Loucy (cell line): ENCODE data around the gene GPRIN1.
"Not testable (repeated sequence)": the region's sequence is repeated elsewhere in the genome, so short reads cannot be mapped to it uniquely, and the experiment has no call there.

Source experiments
- H2AFZ ChIP-seq: fragments of 200-600 bp; sonication (generic); 2 replicates; pipeline ENCODE4 v1.6.0; 2016; ENCODE audit warnings: antibody characterized with exemption, mild to moderate bottlenecking, low read length, moderate library complexity
- H3F3A ChIP-seq: fragments of 200-600 bp; 2 replicates; pipeline ENCODE4 v1.6.0; 2016; ENCODE audit warnings: antibody characterized with exemption, low read depth, mild to moderate bottlenecking
- H3K27me3 ChIP-seq: fragments of 200-600 bp; sonication (generic); 2 replicates; pipeline ENCODE4 v1.6.1; 2014; ENCODE audit warnings: low read length, mild to moderate bottlenecking; ENCODE audit not compliant: insufficient read depth, poor library complexity, severe bottlenecking
- H3K36me3 ChIP-seq: fragments of 200-600 bp; sonication (generic); 2 replicates; pipeline ENCODE4 v1.6.1; 2016; ENCODE audit warnings: low read length; ENCODE audit not compliant: insufficient read depth
- H3K4me1 ChIP-seq: fragments of 200-600 bp; sonication (generic); 2 replicates; pipeline ENCODE4 v1.5.1; 2014; ENCODE audit warnings: low read length, mild to moderate bottlenecking; ENCODE audit not compliant: insufficient read depth, poor library complexity, severe bottlenecking
- H3K4me2 ChIP-seq: fragments of 200-600 bp; sonication (generic); 2 replicates; pipeline ENCODE4 v1.6.0; 2014; ENCODE audit warnings: antibody characterized with exemption, low read length, low read depth, mild to moderate bottlenecking; ENCODE audit not compliant: poor library complexity, severe bottlenecking
- H3K4me3 ChIP-seq: fragments of 200-600 bp; sonication (generic); 2 replicates; pipeline ENCODE4 v1.5.1; 2014; ENCODE audit warnings: low read length, mild to moderate bottlenecking, mixed read lengths; ENCODE audit not compliant: poor library complexity, severe bottlenecking
- H3K79me2 ChIP-seq: fragments of 200-600 bp; sonication (generic); 2 replicates; pipeline ENCODE4 v1.6.1; 2014; ENCODE audit warnings: low read length; ENCODE audit not compliant: insufficient read depth
- H3K9ac ChIP-seq: fragments of 200-600 bp; sonication (generic); 2 replicates; pipeline ENCODE4 v1.6.0; 2014; ENCODE audit warnings: mild to moderate bottlenecking, low read depth, low read length, moderate library complexity; ENCODE audit not compliant: poor library complexity, severe bottlenecking
- H3K9me2 ChIP-seq: fragments of 200-600 bp; sonication (generic); replicated peaks from 2 replicates; pipeline ENCODE4 v1.6.1; 2016; ENCODE audit warnings: low read depth, low read length, mixed read lengths
- H3K9me3 ChIP-seq: fragments of 200-600 bp; sonication (generic); 2 replicates; pipeline ENCODE4 v1.6.1; 2014; ENCODE audit warnings: mild to moderate bottlenecking, antibody characterized with exemption, low read length, low read depth; ENCODE audit not compliant: insufficient read depth
- H4K20me1 ChIP-seq: fragments of 200-600 bp; sonication (generic); 2 replicates; pipeline ENCODE4 v1.6.0; 2014; ENCODE audit warnings: antibody characterized with exemption, low read length, mild to moderate bottlenecking; ENCODE audit not compliant: insufficient read depth, poor library complexity, severe bottlenecking
- EZH2phosphoT487 ChIP-seq: fragments of 200-600 bp; IDR thresholded peaks from 2 replicates; pipeline ENCODE4 v1.6.1; 2018; ENCODE audit warnings: antibody characterized with exemption, mild to moderate bottlenecking, moderate library complexity, borderline replicate concordance
- TF ChIP-seq, protein P1 (sequence below): fragments of 200-600 bp; sonication (generic); conservative IDR thresholded peaks from 2 replicates; pipeline ENCODE4 v1.5.1; 2014; ENCODE audit warnings: mild to moderate bottlenecking, antibody characterized with exemption, low read length

Gene GPRIN1

DNA sequence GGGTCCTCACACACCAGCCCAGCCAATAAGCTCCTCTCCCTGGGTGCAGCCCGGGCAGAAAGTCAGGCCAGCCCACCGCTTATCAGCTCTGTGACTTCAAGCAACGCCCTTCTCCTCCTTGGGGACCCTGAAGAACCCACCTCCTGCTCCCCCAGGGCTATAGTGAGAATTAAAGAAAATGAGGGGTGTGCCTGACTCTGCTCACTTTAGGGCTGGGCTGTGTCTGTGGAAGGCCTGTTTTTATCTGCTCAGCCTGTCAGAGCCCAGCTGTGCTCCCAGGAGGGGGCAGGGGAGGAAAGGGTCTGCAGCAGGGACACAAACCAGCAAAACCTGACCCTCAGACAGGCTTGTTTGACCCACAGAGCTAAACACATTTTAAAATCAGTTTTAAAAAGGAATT, 3.9 kb downstream of the GPRIN1 start:
- Histone ChIP-seq H3K79me2 (no peaks in the 10 kb centered on the region), H3K9me2 (no peaks in the 10 kb centered on the region), H3F3A (no peaks in the 10 kb centered on the region), H3K9me3 (no peaks in the 10 kb centered on the region), H3K4me3 (no peak overlapping the region), H3K4me1 (no peaks in the 10 kb centered on the region), H4K20me1 (no peaks in the 10 kb centered on the region), H2AFZ (no peak overlapping the region), H3K36me3 (no peaks in the 10 kb centered on the region), H3K4me2 (no peak overlapping the region), H3K27me3 (no peaks in the 10 kb centered on the region), H3K9ac (no peak overlapping the region)
- no peak for TF ChIP-seq EZH2phosphoT487
- TF ChIP-seq, protein P1, sequence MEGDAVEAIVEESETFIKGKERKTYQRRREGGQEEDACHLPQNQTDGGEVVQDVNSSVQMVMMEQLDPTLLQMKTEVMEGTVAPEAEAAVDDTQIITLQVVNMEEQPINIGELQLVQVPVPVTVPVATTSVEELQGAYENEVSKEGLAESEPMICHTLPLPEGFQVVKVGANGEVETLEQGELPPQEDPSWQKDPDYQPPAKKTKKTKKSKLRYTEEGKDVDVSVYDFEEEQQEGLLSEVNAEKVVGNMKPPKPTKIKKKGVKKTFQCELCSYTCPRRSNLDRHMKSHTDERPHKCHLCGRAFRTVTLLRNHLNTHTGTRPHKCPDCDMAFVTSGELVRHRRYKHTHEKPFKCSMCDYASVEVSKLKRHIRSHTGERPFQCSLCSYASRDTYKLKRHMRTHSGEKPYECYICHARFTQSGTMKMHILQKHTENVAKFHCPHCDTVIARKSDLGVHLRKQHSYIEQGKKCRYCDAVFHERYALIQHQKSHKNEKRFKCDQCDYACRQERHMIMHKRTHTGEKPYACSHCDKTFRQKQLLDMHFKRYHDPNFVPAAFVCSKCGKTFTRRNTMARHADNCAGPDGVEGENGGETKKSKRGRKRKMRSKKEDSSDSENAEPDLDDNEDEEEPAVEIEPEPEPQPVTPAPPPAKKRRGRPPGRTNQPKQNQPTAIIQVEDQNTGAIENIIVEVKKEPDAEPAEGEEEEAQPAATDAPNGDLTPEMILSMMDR, result no peak

GRCh38 chr5:176603091-176603490, 6.9 kb downstream of the GPRIN1 start:
- Histone ChIP-seq H3K4me1 (no peaks in the 10 kb centered on the region), H2AFZ (no peak overlapping the region), H3K9ac (no peak overlapping the region), H3F3A (no peaks in the 10 kb centered on the region), H3K79me2 (no peaks in the 10 kb centered on the region), H3K9me2 (no peaks in the 10 kb centered on the region), H3K27me3 (no peaks in the 10 kb centered on the region), H3K9me3 (no peaks in the 10 kb centered on the region), H4K20me1 (no peaks in the 10 kb centered on the region), H3K4me2 (no peak overlapping the region), H3K36me3 (no peaks in the 10 kb centered on the region), H3K4me3 (no peak overlapping the region)
- no peak for TF ChIP-seq EZH2phosphoT487
- TF ChIP-seq, protein P1, result no peak

- no peaks in the 10 kb centered on the region for H3K9me3 ChIP-seq
- no peak overlapping the region for H3K4me2 ChIP-seq
- H4K20me1 ChIP-seq, result no peaks in the 10 kb centered on the region
- no peaks in the 10 kb centered on the region for H3K27me3 ChIP-seq
- no peak overlapping the region for H3K9ac ChIP-seq
- H3K79me2 ChIP-seq, result no peaks in the 10 kb centered on the region
- no peak overlapping the region for H2AFZ ChIP-seq
- H3K4me1 ChIP-seq, result no peaks in the 10 kb centered on the region
- no peaks in the 10 kb centered on the region for H3K36me3 ChIP-seq
- TF ChIP-seq, protein P1, result no peak
- TF ChIP-seq EZH2phosphoT487, result no peak
- H3F3A ChIP-seq, result no peaks in the 10 kb centered on the region
- H3K9me2 ChIP-seq, result no peaks in the 10 kb centered on the region
- H3K4me3 ChIP-seq, result no peak overlapping the region
These were observed 8.0 kb downstream of the GPRIN1 start for GRCh38 chr5:176601901-176602482.

GRCh38 chr5:176599749-176600430, 10.1 kb downstream of the GPRIN1 start:
- not testable (repeated sequence) for H3K79me2 ChIP-seq, H3K4me3 ChIP-seq, H4K20me1 ChIP-seq, H3K4me2 ChIP-seq, H3K36me3 ChIP-seq, H3K4me1 ChIP-seq, H3K9me3 ChIP-seq, H2AFZ ChIP-seq, H3K9me2 ChIP-seq, H3K27me3 ChIP-seq, H3K9ac ChIP-seq, H3F3A ChIP-seq
